H9 (cell line): ENCODE data around the gene TBC1D1. TPM values are rescaled to one million over a fixed set of nuclear protein-coding genes. Genes with fewer than 3 reads are reported as not detected.

Experiments
- DNase-seq: peaks from one replicate; pipeline ENCODE4 v3.0.0-alpha.2; 2017
- H2AFZ ChIP-seq: one replicate; pipeline ENCODE4 v1.6.1; 2013; ENCODE audit warnings: mild to moderate bottlenecking, low read length, control low read depth, moderate library complexity
- H2AK5ac ChIP-seq: 2 replicates; pipeline ENCODE4 v1.6.1; 2013; ENCODE audit warnings: low read length, control low read depth, mixed read lengths; ENCODE audit not compliant: insufficient read length
- H2BK120ac ChIP-seq: one replicate; pipeline ENCODE4 v1.6.1; 2013; ENCODE audit warnings: low read depth, mild to moderate bottlenecking, low read length, control low read depth, inconsistent platforms; ENCODE audit not compliant: poor library complexity, severe bottlenecking
- H2BK12ac ChIP-seq: 2 replicates; pipeline ENCODE4 v1.6.1; 2013; ENCODE audit warnings: low read length, control low read depth, mixed read lengths, low read depth; ENCODE audit not compliant: insufficient read length
- H2BK15ac ChIP-seq: 2 replicates; pipeline ENCODE4 v1.6.1; 2013; ENCODE audit warnings: low read depth, low read length, control low read depth
- H2BK20ac ChIP-seq: one replicate; pipeline ENCODE4 v1.6.1; 2013; ENCODE audit warnings: low read depth, mild to moderate bottlenecking, low read length, control low read depth, inconsistent platforms; ENCODE audit not compliant: poor library complexity, severe bottlenecking
- H2BK5ac ChIP-seq: 2 replicates; pipeline ENCODE4 v1.6.1; 2013; ENCODE audit warnings: low read length, control low read depth, mixed read lengths; ENCODE audit not compliant: insufficient read length
- H3K14ac ChIP-seq: 2 replicates; pipeline ENCODE4 v1.6.1; 2013; ENCODE audit warnings: low read length, control low read depth; ENCODE audit not compliant: insufficient read depth
- H3K18ac ChIP-seq: 2 replicates; pipeline ENCODE4 v1.6.1; 2013; ENCODE audit warnings: low read depth, mild to moderate bottlenecking, mixed read lengths, low read length, control low read depth; ENCODE audit not compliant: insufficient read length
- H3K23ac ChIP-seq: 2 replicates; pipeline ENCODE4 v1.6.1; 2013; ENCODE audit warnings: low read length, control low read depth, mixed read lengths, low read depth; ENCODE audit not compliant: insufficient read length
- H3K23me2 ChIP-seq: 2 replicates; pipeline ENCODE4 v1.6.1; 2013; ENCODE audit warnings: low read depth, mild to moderate bottlenecking, mixed read lengths, low read length, control low read depth; ENCODE audit not compliant: insufficient read length, poor library complexity, severe bottlenecking
- H3K27ac ChIP-seq: 2 replicates; pipeline ENCODE4 v1.5.1; 2013; ENCODE audit warnings: low read length, control low read depth, mixed read lengths, low read depth; ENCODE audit not compliant: insufficient read length
- H3K27me3 ChIP-seq: 2 replicates; pipeline ENCODE4 v1.6.1; 2013; ENCODE audit warnings: low read length, control low read depth, inconsistent platforms; ENCODE audit not compliant: insufficient read depth
- H3K4ac ChIP-seq: 2 replicates; pipeline ENCODE4 v1.6.1; 2013; ENCODE audit warnings: low read depth, mild to moderate bottlenecking, control low read depth, inconsistent platforms, low read length, moderate library complexity
- H3K4me1 ChIP-seq: 2 replicates; pipeline ENCODE4 v1.6.1; 2013; ENCODE audit warnings: low read length, control low read depth, inconsistent platforms; ENCODE audit not compliant: insufficient read depth
- H3K4me2 ChIP-seq: 2 replicates; pipeline ENCODE4 v1.6.1; 2013; ENCODE audit warnings: low read length, control low read depth, mixed read lengths; ENCODE audit not compliant: insufficient read length, insufficient read depth
- H3K56ac ChIP-seq: 2 replicates; pipeline ENCODE4 v1.6.1; 2013; ENCODE audit warnings: low read depth, mild to moderate bottlenecking, mixed read lengths, low read length, control low read depth; ENCODE audit not compliant: insufficient read length
- H3K79me1 ChIP-seq: 2 replicates; pipeline ENCODE4 v1.6.1; 2013; ENCODE audit warnings: low read depth, mild to moderate bottlenecking, moderate library complexity, low read length, control low read depth, inconsistent platforms; ENCODE audit not compliant: insufficient read depth, poor library complexity, severe bottlenecking
- H3K79me2 ChIP-seq: 2 replicates; pipeline ENCODE4 v1.6.1; 2013; ENCODE audit warnings: low read length, control low read depth, inconsistent platforms; ENCODE audit not compliant: insufficient read depth
- H3K9ac ChIP-seq: 2 replicates; pipeline ENCODE4 v1.6.1; 2013; ENCODE audit warnings: low read length, control low read depth, mixed read lengths; ENCODE audit not compliant: insufficient read length; ENCODE audit errors: extremely low read depth
- H3K9me3 ChIP-seq: one replicate; pipeline ENCODE4 v1.6.1; 2013; ENCODE audit warnings: low read depth, low read length, inconsistent platforms; ENCODE audit not compliant: control insufficient read depth
- H3T11ph ChIP-seq: one replicate; pipeline ENCODE4 v1.6.1; 2013; ENCODE audit warnings: mild to moderate bottlenecking, low read length, control low read depth, inconsistent platforms
- H4K20me1 ChIP-seq: one replicate; pipeline ENCODE4 v1.6.1; 2013; ENCODE audit not compliant: control insufficient read depth, insufficient read length, insufficient read depth
- H4K5ac ChIP-seq: 2 replicates; pipeline ENCODE4 v1.6.1; 2013; ENCODE audit warnings: low read depth, mild to moderate bottlenecking, mixed read lengths, low read length, control low read depth; ENCODE audit not compliant: insufficient read length
- H4K8ac ChIP-seq: replicated peaks from 2 replicates; pipeline ENCODE4 v1.6.1; 2013; ENCODE audit warnings: low read length, control low read depth, mixed read lengths, low read depth; ENCODE audit not compliant: insufficient read length
- H4K91ac ChIP-seq: 2 replicates; pipeline ENCODE4 v1.6.1; 2013; ENCODE audit warnings: low read depth, mild to moderate bottlenecking, moderate library complexity, mixed read lengths, low read length, control low read depth; ENCODE audit not compliant: insufficient read length
- H3K27ac Mint-ChIP-seq, 3 experiments: 2 replicates in 2 of 3; 3 replicates in 1 of 3; pipeline ENCODE4 v1.8.0; 2020 to 2021; ENCODE audit warnings: mixed read lengths in 3 of 3, mild to moderate bottlenecking in 1 of 3, moderate library complexity in 1 of 3
- H3K27me3 Mint-ChIP-seq: 2 replicates; pipeline ENCODE4 v1.8.0; 2021; ENCODE audit warnings: low read depth, mild to moderate bottlenecking, moderate library complexity, mixed read lengths
- H3K36me3 Mint-ChIP-seq, 3 experiments: 2 replicates in 2 of 3; 3 replicates in 1 of 3; pipeline ENCODE4 v1.8.0; 2020 to 2021; ENCODE audit warnings: low read depth in 3 of 3, mixed read lengths in 3 of 3; ENCODE audit not compliant: insufficient read depth in 1 of 3
- H3K4me1 Mint-ChIP-seq, 2 experiments: 2 replicates each; pipeline ENCODE4 v1.8.0; 2020; ENCODE audit warnings: mixed read lengths in 2 of 2
- H3K4me3 Mint-ChIP-seq, 2 experiments: 2 replicates in 1 of 2; 3 replicates in 1 of 2; pipeline ENCODE4 v1.8.0; 2020 to 2021; ENCODE audit warnings: mild to moderate bottlenecking in 2 of 2, mixed read lengths in 2 of 2, moderate library complexity in 1 of 2
- H3K9me3 Mint-ChIP-seq, 2 experiments: 2 replicates in 1 of 2; 3 replicates in 1 of 2; pipeline ENCODE4 v1.8.0; 2020; ENCODE audit warnings: mild to moderate bottlenecking in 2 of 2, mixed read lengths in 2 of 2, moderate library complexity in 1 of 2
- WGBS: extraction: QIAGEN DNeasy Blood & Tissue Kit; methylation state at CpG from one replicate; pipeline ENCODE4 v1.1.7; 2013; ENCODE audit warnings: missing lambda C conversion rate, low lambda C conversion rate, mixed read lengths; ENCODE audit not compliant: insufficient read length; ENCODE audit errors: extremely low coverage; 5-methylcytosine and 5-hydroxymethylcytosine counted together
- total RNA-seq: library from RNA; stranded (reverse); gene quantifications from 2 replicates; pipeline ENCODE4 v1.2.1, GENCODE V29; 2021
- TF ChIP-seq, protein P1 (sequence below): fragments of 200-600 bp; sonication (generic); conservative IDR thresholded peaks from 3 replicates; pipeline ENCODE4 v1.8.0; 2021; ENCODE audit warnings: antibody characterized with exemption, mild to moderate bottlenecking

Gene TBC1D1
- total RNA-seq, 1 experiment from 2014 or later = 109 TPM

DNA sequence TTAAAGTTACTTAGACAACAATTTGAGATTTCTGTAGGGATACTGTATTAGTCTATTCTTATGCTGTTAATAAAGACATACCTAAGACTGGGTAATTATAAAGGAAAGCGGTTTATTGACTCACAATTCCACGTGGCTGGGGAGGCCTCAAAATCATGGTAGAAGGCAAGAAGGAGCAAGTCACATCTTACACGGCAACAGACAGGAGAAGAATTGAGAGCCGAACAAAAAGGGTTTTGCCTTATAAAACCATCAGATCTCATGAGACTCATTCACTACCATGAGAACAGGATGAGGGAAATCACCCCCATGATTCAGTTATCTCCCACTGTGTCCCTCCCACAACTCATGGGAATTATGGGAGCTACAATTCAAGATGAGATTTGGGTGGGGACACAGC lies 80.3 kb downstream of the TBC1D1 start:
- no peaks in the 10 kb centered on the region for H3K27me3 ChIP-seq
- H3K23me2 ChIP-seq = no peaks in the 10 kb centered on the region
- no peak overlapping the region for H2AFZ ChIP-seq
- Mint-ChIP-seq H3K9me3 (peaks cover 20 to 23% of the 10 kb centered on the region in 2 experiments; a peak in 4 of 5 replicates), H3K4me3 (no peak overlapping the region), H3K4me1 (peaks cover 9 to 10% of the 10 kb centered on the region in 2 experiments), H3K27ac (no peak overlapping the region), H3K27me3 (no peaks in the 10 kb centered on the region; the same call in 1 of the 2 replicates), H3K36me3 (peaks cover 0 to 22% (median 0%) of the 10 kb centered on the region in 3 experiments; a peak in 6 of 7 replicates)
- no peak overlapping the region for H2BK5ac ChIP-seq
- H3K14ac ChIP-seq = no peak overlapping the region
- H3K27ac ChIP-seq = no peak overlapping the region
- no peak overlapping the region for H3K9ac ChIP-seq
- H2BK12ac ChIP-seq = no peak overlapping the region
- no peaks in the 10 kb centered on the region for H4K20me1 ChIP-seq
- H3K18ac ChIP-seq = no peak overlapping the region
- no peak overlapping the region for H4K8ac ChIP-seq
- H4K5ac ChIP-seq = no peak overlapping the region
- H4K91ac ChIP-seq = no peak overlapping the region
- TF ChIP-seq, protein P1, sequence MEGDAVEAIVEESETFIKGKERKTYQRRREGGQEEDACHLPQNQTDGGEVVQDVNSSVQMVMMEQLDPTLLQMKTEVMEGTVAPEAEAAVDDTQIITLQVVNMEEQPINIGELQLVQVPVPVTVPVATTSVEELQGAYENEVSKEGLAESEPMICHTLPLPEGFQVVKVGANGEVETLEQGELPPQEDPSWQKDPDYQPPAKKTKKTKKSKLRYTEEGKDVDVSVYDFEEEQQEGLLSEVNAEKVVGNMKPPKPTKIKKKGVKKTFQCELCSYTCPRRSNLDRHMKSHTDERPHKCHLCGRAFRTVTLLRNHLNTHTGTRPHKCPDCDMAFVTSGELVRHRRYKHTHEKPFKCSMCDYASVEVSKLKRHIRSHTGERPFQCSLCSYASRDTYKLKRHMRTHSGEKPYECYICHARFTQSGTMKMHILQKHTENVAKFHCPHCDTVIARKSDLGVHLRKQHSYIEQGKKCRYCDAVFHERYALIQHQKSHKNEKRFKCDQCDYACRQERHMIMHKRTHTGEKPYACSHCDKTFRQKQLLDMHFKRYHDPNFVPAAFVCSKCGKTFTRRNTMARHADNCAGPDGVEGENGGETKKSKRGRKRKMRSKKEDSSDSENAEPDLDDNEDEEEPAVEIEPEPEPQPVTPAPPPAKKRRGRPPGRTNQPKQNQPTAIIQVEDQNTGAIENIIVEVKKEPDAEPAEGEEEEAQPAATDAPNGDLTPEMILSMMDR = no peak
- H2BK15ac ChIP-seq = no peak overlapping the region
- H3K4me2 ChIP-seq = no peak overlapping the region
- no peaks in the 10 kb centered on the region for H3K79me1 ChIP-seq
- H3K4ac ChIP-seq = no peak overlapping the region
- H3K9me3 ChIP-seq = no peaks in the 10 kb centered on the region
- no peak overlapping the region for H3T11ph ChIP-seq
- DNase-seq = no peak
- H2AK5ac ChIP-seq = no peak overlapping the region
- peaks cover 3% of the 10 kb centered on the region; the same call in 1 of the 2 replicates for H3K4me1 ChIP-seq
- H2BK120ac ChIP-seq = no peak overlapping the region
- no peak overlapping the region for H3K23ac ChIP-seq
- H2BK20ac ChIP-seq = no peak overlapping the region
- no peak overlapping the region for H3K56ac ChIP-seq
- H3K79me2 ChIP-seq = no peaks in the 10 kb centered on the region
- WGBS = no CpG with 5 or more reads among the region's 4 CpGs
